PC-9 (cell line): ENCODE data around the gene RASSF9. TPM values are rescaled to one million over a fixed set of nuclear protein-coding genes. Genes with fewer than 3 reads are reported as not detected.

Experiments
- BruUV-seq: library from RNA; stranded (reverse); fragments of 400-500 nt; replicated peaks from 2 replicates; lab custom pipeline; 2021; lab: Mats Ljungman, UMichigan
- CTCF ChIA-PET: fragments of 300-600 bp; sonication (Branson Sonifier 250); formaldehyde crosslinking; loops from one replicate; lab custom pipeline; 2022; ENCODE audit warnings: antibody characterized with exemption; lab: Charles Lee
- POLR2A ChIA-PET: fragments of 300-600 bp; sonication (Branson Sonifier 250); formaldehyde crosslinking; loops from one replicate; lab custom pipeline; 2022; ENCODE audit warnings: antibody characterized with exemption; ENCODE audit not compliant: unreplicated experiment; lab: Charles Lee
- DNase-seq, 2 experiments: peaks; one replicate each; pipeline versions ENCODE4 v3.0.0 to v3.0.0-alpha.2; 2015 to 2022; ENCODE audit warnings: mixed read lengths in 1 of 2
- H2AFZ ChIP-seq: fragments of 200-600 bp; sonication (generic); 2 replicates; pipeline ENCODE4 v1.8.1; 2017; ENCODE audit warnings: antibody characterized with exemption
- H3F3A ChIP-seq: fragments of 200-600 bp; sonication (generic); 2 replicates; pipeline ENCODE4 v1.8.1; 2017; ENCODE audit warnings: antibody characterized with exemption, mild to moderate bottlenecking, low read depth; ENCODE audit not compliant: insufficient read depth
- H3K27ac ChIP-seq: fragments of 200-600 bp; sonication (generic); 2 replicates; pipeline ENCODE4 v1.6.1; 2016; ENCODE audit warnings: mixed run types
- H3K27me3 ChIP-seq: fragments of 200-600 bp; sonication (generic); 2 replicates; pipeline ENCODE4 v1.6.1; 2016; ENCODE audit warnings: low read depth, mixed run types; ENCODE audit not compliant: insufficient read depth
- H3K36me3 ChIP-seq: fragments of 200-600 bp; sonication (generic); 2 replicates; pipeline ENCODE4 v1.6.1; 2016; ENCODE audit warnings: low read depth, mixed run types
- H3K4me1 ChIP-seq: fragments of 200-600 bp; sonication (generic); replicated peaks from 2 replicates; pipeline ENCODE4 v1.6.1; 2016; ENCODE audit warnings: mixed run types; ENCODE audit not compliant: insufficient read depth
- H3K4me2 ChIP-seq: fragments of 200-600 bp; sonication (generic); 2 replicates; pipeline ENCODE4 v1.6.1; 2017; ENCODE audit warnings: mixed run types
- H3K4me3 ChIP-seq: fragments of 200-600 bp; sonication (generic); 2 replicates; pipeline ENCODE4 v1.6.1; 2016; ENCODE audit warnings: mixed run types
- H3K79me2 ChIP-seq: fragments of 200-600 bp; sonication (generic); 2 replicates; pipeline ENCODE4 v1.6.1; 2017; ENCODE audit warnings: low read depth, mixed run types
- H3K9me2 ChIP-seq: fragments of 200-600 bp; sonication (generic); 2 replicates; pipeline ENCODE4 v1.8.1; 2017; ENCODE audit warnings: mild to moderate bottlenecking; ENCODE audit not compliant: insufficient read depth
- H3K9me3 ChIP-seq: fragments of 200-600 bp; sonication (generic); 2 replicates; pipeline ENCODE4 v1.8.1; 2016; ENCODE audit warnings: low read depth; ENCODE audit not compliant: insufficient read depth
- H4K20me1 ChIP-seq: fragments of 200-600 bp; sonication (generic); 2 replicates; pipeline ENCODE4 v1.8.1; 2017; ENCODE audit not compliant: insufficient read depth
- EZH2 ChIP-seq: fragments of 200-600 bp; sonication (generic); IDR thresholded peaks from 2 replicates; pipeline ENCODE4 v1.8.0; 2017; ENCODE audit warnings: antibody characterized with exemption, low read depth
- intact Hi-C: fragments of 100-400 bp; cut with micrococcal nuclease; formaldehyde crosslinking; loops from one replicate; pipeline ENCODE4 v1.10.0; 2022; ENCODE audit not compliant: unreplicated experiment
- total RNA-seq: library from RNA; stranded (reverse); gene quantifications from 2 replicates; pipeline ENCODE4 v1.2.3, GENCODE V29; 2021
- TF ChIP-seq, protein P1 (sequence below): fragments of 200-600 bp; sonication (generic); conservative IDR thresholded peaks from 2 replicates; pipeline ENCODE4 v1.6.1; 2017; ENCODE audit warnings: mixed run types, antibody characterized with exemption, mild to moderate bottlenecking, moderate library complexity

RASSF9 gene
- total RNA-seq, 1 experiment from 2014 or later = 0.46 TPM

GRCh38 chr12:85865890-85866289, 29.7 kb upstream of the RASSF9 start:
- no peaks in the 10 kb centered on the region for H3K4me1 ChIP-seq
- ChIA-PET POLR2A (no interaction called here), CTCF (no interaction called here)
- H3K4me3 ChIP-seq = no peak overlapping the region
- no TSS peak for BruUV-seq
- H4K20me1 ChIP-seq = no peaks in the 10 kb centered on the region
- DNase-seq = no peak
- no peaks in the 10 kb centered on the region for H3F3A ChIP-seq
- TF ChIP-seq EZH2 = no peak
- TF ChIP-seq, protein P1, sequence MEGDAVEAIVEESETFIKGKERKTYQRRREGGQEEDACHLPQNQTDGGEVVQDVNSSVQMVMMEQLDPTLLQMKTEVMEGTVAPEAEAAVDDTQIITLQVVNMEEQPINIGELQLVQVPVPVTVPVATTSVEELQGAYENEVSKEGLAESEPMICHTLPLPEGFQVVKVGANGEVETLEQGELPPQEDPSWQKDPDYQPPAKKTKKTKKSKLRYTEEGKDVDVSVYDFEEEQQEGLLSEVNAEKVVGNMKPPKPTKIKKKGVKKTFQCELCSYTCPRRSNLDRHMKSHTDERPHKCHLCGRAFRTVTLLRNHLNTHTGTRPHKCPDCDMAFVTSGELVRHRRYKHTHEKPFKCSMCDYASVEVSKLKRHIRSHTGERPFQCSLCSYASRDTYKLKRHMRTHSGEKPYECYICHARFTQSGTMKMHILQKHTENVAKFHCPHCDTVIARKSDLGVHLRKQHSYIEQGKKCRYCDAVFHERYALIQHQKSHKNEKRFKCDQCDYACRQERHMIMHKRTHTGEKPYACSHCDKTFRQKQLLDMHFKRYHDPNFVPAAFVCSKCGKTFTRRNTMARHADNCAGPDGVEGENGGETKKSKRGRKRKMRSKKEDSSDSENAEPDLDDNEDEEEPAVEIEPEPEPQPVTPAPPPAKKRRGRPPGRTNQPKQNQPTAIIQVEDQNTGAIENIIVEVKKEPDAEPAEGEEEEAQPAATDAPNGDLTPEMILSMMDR = no peak
- intact Hi-C loops = loop anchor here (5.0 kb wide), 1 partner anchor 44 kb away; no protein-coding TSS in a partner anchor
- no peaks in the 10 kb centered on the region for H3K9me3 ChIP-seq
- no peaks in the 10 kb centered on the region for H3K79me2 ChIP-seq
- H2AFZ ChIP-seq = no peak overlapping the region
- no peaks in the 10 kb centered on the region for H3K36me3 ChIP-seq
- H3K27me3 ChIP-seq = no peaks in the 10 kb centered on the region
- no peak overlapping the region for H3K4me2 ChIP-seq
- no peaks in the 10 kb centered on the region for H3K9me2 ChIP-seq
- H3K27ac ChIP-seq = no peak overlapping the region

DNA sequence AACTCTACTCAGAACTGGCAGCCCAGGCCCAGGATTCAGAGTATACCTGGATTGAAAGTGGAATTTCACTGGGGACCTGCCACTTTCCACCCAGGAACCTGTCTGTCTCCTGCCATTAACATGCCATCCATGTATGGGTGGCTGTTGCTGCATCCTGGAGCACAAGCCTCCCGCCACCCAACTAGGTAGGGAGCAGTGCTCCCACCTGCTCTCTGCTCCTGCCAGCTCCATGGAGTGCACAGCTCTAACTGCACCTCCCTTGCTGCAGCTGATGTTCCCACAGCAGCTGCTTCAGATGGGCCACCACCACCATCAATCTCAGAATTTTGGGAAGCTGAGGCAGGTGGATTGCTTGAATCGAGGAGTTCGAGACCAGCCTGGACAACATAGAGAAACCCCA, 20.8 kb upstream of the RASSF9 start:
- no TSS peak for BruUV-seq
- Histone ChIP-seq H3K79me2 (no peaks in the 10 kb centered on the region), H2AFZ (no peak overlapping the region), H3K36me3 (no peaks in the 10 kb centered on the region), H3K4me1 (no peaks in the 10 kb centered on the region), H3F3A (no peaks in the 10 kb centered on the region), H3K4me2 (no peak overlapping the region), H4K20me1 (no peaks in the 10 kb centered on the region), H3K27ac (no peak overlapping the region), H3K9me3 (no peaks in the 10 kb centered on the region), H3K4me3 (no peak overlapping the region), H3K27me3 (no peaks in the 10 kb centered on the region), H3K9me2 (no peaks in the 10 kb centered on the region)
- TF ChIP-seq, protein P1 = no peak
- no peak for TF ChIP-seq EZH2
- DNase-seq = no peak
- intact Hi-C loops = no loop called here
- POLR2A ChIA-PET = no interaction called here
- CTCF ChIA-PET = no interaction called here

GRCh38 chr12:85855305-85855704, 19.1 kb upstream of the RASSF9 start:
- H3F3A ChIP-seq = no peaks in the 10 kb centered on the region
- H3K4me2 ChIP-seq = no peak overlapping the region
- no peaks in the 10 kb centered on the region for H3K4me1 ChIP-seq
- no peaks in the 10 kb centered on the region for H3K79me2 ChIP-seq
- intact Hi-C loops = no loop called here
- CTCF ChIA-PET = no interaction called here
- no peaks in the 10 kb centered on the region for H3K9me3 ChIP-seq
- no peaks in the 10 kb centered on the region for H4K20me1 ChIP-seq
- POLR2A ChIA-PET = interaction anchor here (0.6 kb wide), 1 partner anchor 1134 kb away, joined by 6 read pairs; no protein-coding TSS in a partner anchor
- no peak overlapping the region for H3K27ac ChIP-seq
- H2AFZ ChIP-seq = no peak overlapping the region
- H3K9me2 ChIP-seq = no peaks in the 10 kb centered on the region
- H3K27me3 ChIP-seq = no peaks in the 10 kb centered on the region
- BruUV-seq = no TSS peak
- no peak for TF ChIP-seq EZH2
- TF ChIP-seq, protein P1 = no peak
- DNase-seq = no peak
- H3K4me3 ChIP-seq = no peak overlapping the region
- no peaks in the 10 kb centered on the region for H3K36me3 ChIP-seq
